Myocyte (in vitro differentiated cells): ENCODE measurements around the gene NLGN1. TPM values are rescaled to one million over a fixed set of nuclear protein-coding genes. Genes with fewer than 3 reads are reported as not detected.
A peak's percentile ranks its signal among the peaks of the same experiment; 100 is the strongest.

ENCODE experiments used
- DNase-seq: peaks from one replicate; pipeline ENCODE4 v3.0.0-alpha.2; 2012; ENCODE audit warnings: low read depth
- total RNA-seq: library from RNA; depleted of rRNA; stranded (reverse); fragments of >200 nt; gene quantifications from 2 replicates; pipeline ENCODE4 v1.2.3, GENCODE V29; 2014

The NLGN1 gene
- total RNA-seq, 1 donor from 2014 or later: 0.62 TPM

GRCh38 chr3:173897631-173898030, 500.1 kb downstream of the NLGN1 start:
- DNase-seq: no peak

DNA sequence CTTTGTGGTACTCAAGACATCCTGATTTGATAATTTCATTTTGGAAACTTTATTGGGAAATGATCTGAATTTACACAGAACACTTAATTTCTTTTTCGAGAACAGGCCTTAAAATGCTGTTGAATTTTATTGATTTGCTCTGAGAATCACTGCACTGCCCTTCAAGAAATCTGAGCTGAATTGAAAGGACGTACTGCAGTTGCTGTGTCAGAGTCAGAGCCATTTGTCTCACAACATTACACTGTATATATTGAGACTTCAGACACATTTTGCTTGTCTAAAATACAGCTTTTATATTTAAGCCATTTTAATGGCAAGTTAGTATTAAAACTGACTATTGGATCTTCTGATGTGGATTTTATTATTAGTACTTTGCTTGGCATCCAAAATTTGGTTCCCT, 504.1 kb downstream of the NLGN1 start:
- no peak for DNase-seq

DNA sequence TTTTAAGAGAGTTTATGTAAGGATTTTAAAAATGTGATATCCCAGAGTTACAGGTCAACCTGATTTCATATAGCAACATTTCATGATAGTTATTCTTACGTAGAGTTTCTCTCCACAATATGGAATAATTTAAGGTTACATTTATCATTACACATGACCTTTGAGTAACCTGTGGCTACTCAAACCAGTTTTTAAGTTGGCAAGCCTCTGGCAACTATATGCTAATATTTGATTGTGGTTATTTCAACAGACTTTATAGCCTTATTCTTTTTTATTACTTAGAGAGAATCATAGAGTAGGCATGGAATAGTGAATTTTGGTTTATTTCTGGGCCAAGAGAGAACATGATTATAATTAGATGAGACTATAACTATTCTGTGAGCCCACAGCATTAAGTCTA, 504.9 kb downstream of the NLGN1 start:
- DNase-seq: no peak

DNA sequence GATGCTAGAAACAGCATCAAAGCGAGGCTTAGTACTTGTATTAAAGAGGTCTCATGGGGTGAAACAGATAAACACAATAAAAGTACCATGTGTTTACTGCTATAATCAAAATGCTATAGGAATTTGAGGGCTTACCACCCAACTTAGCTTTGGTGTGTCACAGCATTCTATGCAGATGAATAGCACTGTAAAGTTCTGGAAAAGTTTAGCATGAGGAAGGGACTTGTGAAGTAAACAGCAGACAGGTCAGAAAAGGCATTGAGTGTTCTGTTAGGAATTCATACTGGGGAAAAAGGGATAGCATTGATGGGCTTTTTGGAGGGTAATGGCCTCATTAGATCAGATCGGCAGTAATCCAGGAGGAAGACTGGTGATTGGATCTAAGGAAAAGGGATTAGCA, 505.3 kb downstream of the NLGN1 start:
- no peak for DNase-seq

DNA sequence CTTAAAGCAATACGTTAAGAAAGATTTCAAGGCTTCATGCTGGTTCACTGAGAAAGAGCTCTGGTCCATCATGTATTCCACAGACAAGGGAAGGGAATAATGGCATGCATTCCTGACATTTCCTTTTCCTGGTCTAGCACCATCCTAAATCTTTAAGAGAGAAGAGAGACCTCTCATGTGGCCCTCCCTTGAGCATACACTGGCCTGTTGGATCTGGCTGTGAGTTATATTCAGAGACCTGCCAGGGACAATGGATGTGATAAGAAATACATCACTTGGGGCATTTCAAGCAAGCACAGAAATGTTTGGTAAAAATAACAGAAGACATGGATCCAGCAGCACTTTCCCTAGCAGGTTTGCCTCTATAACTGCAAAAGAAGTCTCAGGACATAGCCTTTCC, 507.8 kb downstream of the NLGN1 start:
- DNase-seq: no peak

GRCh38 chr3:173911446-173911845, 513.9 kb downstream of the NLGN1 start:
- no peak for DNase-seq

DNA sequence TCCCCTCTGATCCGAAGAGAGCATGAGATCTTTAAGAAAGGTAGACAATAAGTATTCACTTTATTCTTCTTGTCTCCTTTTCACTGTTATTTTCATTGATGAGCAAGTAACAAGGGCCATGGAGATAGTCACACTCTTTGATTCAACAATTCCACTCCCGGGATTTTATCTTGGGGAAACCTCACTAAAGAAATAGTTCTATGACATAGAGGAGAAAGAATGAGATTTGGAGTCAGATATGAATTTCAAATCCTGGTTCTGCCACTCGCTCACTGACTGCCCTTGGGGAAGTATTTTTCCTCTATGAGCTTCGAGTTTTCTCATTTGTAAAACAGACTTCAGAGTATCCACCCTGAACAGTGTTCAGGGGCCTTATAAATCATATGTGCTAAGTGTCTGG, 514.6 kb downstream of the NLGN1 start:
- no peak for DNase-seq

DNA sequence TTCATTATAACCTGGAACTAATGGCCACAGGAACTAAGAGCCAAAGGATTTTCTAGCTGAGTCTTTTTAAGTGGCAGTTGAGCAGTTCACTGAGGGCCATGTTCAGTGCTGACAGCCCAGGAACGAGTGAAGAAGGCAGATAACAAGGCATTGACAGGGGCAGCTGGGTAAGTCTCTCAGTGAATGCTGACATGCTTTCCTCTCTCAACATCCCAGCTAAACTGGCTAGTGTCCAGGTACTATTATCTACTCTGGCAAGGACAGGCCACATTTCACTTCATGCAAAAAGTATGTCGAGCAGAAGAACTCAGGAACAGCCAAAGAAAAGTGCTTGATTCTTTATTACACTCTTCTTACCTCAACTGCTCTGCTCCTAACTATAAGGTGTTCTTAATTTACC, 515.9 kb downstream of the NLGN1 start:
- peak; percentile 9 for DNase-seq

GRCh38 chr3:173913974-173914421, 516.5 kb downstream of the NLGN1 start:
- DNase-seq: no peak

DNA sequence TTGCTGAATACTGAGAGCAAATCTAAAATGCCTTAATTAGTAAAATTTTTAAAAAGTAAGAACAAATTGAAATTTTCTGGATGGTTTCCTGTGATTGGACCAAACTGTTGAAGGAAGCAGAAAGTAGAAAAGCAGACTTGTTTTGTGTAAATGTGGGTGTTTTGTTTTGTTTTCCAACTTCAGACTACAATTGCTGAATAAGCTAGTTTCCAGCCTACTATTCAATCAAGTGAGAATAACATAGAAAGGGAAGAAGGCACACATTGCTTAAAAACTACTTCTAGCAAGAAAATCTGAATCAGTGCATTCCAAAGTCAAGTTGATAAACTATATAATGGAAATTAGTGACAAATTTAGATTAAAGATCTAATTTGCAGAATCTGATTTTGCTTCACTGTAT, 519.3 kb downstream of the NLGN1 start:
- DNase-seq: no peak

- no peak for DNase-seq
Observed at GRCh38 chr3:173920386-173920785, 522.8 kb downstream of the NLGN1 start.

DNA sequence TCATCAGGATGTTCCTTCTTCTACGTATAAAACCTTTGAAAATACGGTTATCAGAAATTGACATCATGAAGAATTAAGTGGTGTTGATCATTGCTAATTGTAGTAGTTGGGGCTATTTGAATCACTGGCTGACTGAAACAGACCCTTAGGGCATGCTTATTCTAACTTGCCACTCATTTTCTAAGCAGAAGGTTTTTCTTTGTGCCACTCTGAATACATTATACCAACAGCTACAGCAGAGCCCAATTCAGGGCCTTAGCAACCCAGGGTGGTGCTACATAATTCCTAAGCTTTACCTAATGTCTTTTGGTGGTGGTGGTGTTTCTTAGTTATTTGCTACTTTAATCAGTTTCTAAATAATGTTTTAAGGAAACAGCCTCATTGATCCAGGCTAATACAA, 524.2 kb downstream of the NLGN1 start:
- no peak for DNase-seq

DNA sequence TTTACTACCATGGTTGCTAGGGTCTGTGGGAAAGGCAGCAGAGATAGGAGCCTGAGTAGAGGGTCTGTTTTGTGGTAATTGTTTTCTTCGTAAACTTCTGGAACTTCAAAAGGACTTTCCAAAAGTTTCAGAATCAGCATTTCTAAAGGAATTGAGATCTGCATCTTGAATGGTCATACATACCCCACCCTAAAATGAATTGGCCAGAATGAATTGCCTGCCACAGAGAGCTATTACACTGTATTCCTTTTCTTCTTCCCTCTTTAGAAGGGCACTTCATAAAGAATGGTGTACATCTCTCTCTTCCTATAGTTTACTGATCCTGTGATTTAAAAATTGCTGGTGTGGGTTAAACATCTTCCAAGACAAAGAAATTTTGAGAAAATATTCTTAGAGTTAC, 525.7 kb downstream of the NLGN1 start:
- no peak for DNase-seq

DNA sequence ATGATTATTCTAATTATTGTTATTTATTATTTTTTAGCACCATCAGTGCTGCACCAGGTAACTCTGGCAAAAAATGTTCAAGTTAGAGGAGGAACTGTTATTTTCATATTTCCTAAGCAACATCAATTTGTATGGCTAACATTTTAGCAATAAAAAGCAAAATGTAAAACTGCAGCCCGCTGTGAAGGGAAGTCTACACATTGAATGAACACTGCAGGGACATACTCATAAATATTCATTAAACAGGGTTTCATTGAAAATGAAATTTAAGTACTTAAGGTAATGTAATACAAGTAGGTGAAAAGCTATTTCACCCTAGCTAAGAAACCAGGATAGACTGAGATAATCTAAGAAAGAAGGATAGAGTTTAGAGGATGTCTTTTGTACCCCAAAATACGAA, 532.7 kb downstream of the NLGN1 start:
- DNase-seq: no peak

GRCh38 chr3:173932624-173933023, 535.1 kb downstream of the NLGN1 start:
- DNase-seq: peak; percentile 32

- DNase-seq: no peak
Observed at GRCh38 chr3:173933113-173933512, 535.6 kb downstream of the NLGN1 start.

DNA sequence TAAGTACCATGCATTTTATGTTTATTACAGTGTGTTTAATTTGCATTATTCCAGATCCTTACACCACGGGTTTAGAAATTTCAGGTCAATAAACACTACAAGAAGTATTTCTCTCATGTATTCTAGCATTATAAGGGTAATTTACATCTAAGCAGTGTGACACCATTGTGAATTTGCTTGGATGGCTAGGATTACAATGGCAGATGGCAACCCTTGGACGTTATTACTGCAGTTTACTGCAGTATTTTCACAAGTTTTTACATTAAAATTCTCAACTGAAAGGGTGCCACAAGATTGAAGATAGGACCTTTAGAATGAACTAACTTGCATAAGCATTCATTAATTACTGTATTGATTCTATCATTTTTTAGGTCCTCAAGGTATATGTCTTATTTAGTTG, 538.8 kb downstream of the NLGN1 start:
- no peak for DNase-seq

- DNase-seq: peak; percentile 28
Observed at GRCh38 chr3:173938159-173938558, 540.6 kb downstream of the NLGN1 start.

GRCh38 chr3:173938616-173939015, 541.1 kb downstream of the NLGN1 start:
- DNase-seq: no peak

DNA sequence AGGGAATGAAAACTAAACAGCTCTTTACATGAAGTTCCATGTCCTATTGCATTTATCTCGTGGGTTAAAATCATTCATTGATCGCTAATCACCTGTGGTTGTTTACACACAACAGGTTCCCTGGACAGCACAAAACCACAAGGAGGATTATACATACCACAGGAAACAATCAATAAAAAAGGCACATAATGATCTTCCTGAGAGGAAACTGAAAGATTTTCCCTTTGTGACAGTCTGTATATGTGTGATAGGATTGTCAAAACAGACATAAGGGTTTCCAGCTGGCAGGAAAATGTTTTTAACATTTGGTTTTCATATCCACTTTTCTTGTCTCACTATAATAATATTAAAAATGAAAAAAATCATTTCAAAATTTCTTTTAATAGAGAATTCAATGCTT, 541.8 kb downstream of the NLGN1 start:
- DNase-seq: no peak

- DNase-seq: no peak
Observed at GRCh38 chr3:173943264-173943663, 545.7 kb downstream of the NLGN1 start.

DNA sequence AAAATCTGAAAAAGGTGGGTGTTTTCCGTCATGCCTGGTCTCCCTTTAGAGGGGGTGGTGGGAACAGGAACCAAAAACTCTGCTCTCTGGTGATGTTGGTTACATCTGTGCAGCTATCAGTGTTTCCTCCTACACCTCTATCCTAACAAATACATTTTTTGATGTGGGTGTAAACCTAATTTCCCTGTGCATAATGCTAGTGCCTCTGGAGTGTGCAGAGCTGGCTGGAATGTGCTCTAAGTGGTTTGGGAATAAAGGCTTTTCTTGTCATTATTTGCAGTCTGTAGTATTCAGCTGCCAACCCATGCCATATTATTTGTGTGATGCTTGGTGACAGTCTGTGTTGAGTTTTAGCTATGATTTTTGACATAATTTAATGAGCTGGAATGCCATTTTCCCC, 547.6 kb downstream of the NLGN1 start:
- DNase-seq: no peak

DNA sequence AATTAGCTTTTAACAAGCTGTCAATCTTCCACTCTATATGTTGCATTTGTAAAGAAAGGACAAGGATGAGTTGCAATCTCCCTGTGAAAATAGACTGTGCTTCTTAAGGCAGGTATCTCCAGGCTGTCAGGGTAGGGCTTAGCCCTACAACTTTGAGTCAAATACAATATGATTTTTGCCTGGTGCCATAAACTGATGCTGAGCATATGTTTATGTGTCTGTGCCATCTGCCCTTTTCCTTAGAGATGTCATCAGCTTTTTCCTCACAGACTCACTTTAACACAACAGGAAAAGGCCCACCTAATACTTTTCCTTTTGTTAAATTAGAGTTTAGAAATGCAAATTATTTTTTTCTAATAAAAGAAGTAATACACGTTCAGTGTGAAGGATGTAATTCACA, 548.3 kb downstream of the NLGN1 start:
- DNase-seq: no peak

GRCh38 chr3:173954647-173955046, 557.1 kb downstream of the NLGN1 start:
- no peak for DNase-seq
